ENCODE data around the gene NACA.
"Not testable (repeated sequence)": the region's sequence is repeated elsewhere in the genome, so short reads cannot be mapped to it uniquely, and the experiment has no call there.

NACA gene

DNA sequence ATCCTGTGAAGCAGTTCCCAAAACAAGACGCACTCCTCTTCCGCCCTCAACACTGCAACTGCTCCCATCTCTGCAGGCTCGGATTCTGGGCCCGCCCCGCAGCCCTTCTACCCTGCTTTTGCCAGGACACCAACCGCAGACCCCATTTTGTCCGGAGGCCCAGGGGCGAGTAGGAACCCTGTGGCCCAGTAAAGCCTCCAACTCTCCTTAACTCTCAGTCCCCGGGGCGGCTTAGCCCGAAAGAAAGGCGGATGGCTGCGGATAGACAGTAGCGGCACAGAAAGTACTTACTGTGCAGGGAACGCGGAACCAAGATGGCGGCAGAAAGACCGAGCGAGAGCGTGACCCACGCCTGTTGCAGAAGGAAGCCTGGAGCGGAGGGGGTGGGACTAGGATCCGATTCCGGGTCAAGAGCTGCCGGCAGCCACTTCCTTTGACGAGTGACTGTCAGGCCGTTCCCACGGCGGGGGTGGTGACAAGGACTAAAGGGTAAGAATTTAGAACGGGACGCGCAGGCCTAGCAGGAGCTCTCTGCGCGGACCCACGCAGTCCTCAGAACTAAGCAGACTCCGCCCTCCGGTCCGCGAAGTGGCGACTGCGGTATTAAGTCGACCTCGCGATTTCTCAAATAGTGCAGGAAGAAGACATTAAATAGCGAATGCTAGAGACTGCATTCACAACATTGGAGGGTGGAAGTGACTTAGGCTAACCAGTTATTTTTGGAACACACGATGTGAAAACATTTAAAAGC lies at the start of gene NACA:
Gene NACA (minus strand): TSS at position 328 of the 751 bp plus-strand sequence. CDS start 778 bp downstream, outside the sequence.
- peak; percentile 99 for DNase-seq

DNA sequence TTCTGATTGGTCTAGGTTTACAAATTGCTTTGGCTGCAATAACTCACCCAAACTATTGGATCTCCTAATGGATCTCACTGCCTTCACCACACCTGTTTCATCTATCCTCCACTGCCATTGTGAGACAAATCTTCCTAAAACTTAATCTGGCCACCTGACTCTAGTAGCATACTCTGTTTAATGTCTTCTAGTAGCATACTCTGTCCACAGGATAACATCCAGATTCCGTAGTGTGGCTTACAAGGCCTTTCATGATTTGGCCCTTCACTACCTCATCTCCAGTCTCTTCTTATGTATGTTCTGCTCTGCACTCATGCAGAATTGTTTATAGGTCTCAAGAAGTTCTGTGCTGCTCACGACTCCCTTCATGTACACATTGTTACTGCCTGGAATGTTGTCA lies 48.0 kb upstream of the NACA start:
- DNase-seq: no peak

DNA sequence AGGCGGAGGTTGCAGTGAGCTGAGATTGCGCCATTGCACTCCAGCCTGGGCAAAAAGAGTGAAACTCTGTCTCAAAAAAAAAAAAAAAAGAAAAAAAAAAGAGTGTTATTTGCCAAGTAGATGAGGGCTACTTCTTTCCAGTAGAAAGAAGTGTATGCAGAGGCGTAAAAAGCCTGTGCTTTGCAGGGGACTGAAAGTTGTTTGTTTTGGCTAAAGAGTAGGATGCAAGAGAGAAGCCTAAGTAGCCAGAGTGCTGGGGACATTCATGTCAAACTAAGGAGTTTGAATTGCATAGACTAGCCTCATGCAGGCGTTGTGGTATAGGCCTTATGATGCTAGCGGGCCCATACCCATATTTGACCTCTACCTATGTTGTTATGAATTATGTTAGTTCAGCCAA lies 47.5 kb upstream of the NACA start:
- DNase-seq: no peak

DNA sequence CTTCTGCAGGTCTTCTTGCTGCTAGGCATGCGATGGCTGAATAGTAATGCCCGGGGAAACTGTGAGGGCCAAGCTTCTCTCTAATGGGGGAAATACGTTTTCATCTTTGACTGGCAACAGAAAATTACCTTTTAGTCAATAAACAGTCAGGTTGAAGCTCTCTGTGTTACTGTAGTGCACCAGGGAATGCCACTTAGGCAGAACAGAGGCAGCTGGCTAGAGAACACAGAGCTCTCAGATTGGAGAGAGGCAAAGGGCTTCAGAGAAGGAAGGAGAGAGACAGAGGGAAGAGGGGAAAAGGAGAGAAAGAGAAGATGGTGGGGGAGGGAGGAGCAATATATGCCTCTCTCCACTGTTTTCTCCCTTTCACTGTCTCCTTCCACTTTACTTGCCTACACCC lies 44.8 kb upstream of the NACA start:
- no peak for DNase-seq

DNA sequence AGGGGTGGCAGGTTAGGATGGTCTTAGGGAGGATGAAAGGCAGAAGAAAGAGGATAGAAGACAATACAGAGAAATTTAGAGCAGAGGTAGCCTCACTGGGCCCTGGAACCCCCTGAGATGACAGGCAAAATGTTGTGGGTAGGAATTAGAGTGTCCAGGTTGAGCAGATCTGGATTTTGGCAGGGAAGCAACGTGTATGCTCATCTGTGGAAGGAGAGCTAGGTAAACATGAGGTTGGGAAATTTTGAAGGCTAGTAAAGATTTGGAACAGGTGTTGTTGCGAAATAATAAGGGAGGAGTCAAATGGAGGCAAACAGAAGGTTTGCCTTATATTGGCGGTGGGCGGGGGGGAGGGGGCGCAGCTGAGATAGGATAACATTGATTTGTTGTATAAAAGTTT lies 43.3 kb upstream of the NACA start:
- DNase-seq: no peak

DNA sequence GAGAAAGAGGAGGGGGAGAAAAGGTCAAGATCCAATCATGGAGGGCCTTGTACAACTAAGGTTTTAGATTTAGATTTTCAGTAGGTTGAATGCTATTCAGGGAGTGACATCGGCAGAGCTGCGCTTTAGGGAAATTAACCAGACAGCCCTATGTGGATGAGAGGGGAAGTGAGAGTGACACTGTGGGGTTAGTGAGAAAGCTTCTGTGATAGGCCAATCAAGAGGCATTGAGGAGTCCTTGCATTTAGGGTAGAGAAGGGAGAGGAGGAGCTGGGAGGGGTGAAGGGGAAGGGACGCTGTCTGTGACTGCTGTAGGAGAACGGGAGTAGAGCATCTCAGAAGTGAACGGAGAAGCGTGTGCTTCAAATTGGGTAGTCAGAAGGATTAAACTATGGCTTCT lies 41.4 kb upstream of the NACA start:
- DNase-seq: no peak

DNA sequence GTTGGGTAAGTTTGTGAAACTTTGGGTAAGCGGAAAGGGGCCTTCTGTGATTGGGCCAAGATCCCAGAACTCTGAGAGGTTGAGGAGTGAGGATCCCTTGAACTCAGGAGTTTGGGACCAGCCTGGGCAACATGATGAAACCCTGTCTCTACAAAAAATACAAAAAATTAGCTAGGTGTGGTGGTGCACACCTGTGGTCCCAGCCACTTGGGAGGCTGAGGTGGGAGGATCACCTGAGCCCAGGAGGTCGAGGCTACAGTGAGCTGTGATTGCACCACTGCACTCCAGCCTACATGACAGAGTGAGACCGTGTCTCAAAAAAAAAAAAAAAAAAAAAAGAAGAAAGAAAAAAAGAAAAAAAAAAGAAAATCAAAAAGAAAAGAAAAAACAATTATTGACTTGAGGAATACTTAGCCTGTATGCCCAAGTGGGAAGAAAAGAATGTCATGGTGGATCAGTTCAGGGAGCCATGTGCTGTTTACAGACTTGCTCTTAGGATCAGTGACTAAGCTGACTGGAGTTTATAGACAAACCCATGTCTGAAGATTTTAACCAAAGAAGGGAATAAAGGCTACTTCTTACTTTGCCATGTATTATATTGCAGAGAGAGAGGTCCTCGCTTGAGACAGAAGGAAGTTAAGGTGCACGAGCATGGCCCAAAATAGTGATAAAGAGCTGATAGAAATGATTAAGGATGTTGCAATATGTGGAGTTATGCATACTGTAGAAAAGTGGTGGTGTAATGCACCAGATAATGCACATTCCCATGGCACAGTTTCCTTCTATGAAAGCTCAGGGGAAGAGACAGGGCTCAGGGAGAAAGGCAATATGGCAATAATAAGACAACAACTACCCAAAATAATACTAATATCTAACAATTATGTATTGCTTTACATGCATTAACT lies 38.9 kb upstream of the NACA start:
- no peak for DNase-seq

DNA sequence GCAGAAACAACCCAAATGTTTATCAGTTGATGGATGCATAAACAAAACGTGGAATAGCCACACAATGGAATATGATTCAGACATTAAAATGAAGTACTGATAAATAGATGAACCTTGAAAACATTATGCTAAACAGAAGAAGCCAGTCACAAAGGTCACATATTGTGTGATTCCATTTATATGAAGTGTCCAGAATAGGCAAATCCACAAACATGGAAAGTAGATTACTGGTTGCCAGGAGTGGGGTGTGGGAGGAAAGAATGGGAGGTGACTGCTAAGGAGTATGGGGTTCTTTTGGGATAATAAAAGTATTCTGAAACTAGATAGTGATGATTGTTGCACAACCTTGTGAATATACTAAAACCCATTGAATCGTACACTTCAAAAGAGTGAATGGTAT lies 36.7 kb upstream of the NACA start:
- DNase-seq: no peak

DNA sequence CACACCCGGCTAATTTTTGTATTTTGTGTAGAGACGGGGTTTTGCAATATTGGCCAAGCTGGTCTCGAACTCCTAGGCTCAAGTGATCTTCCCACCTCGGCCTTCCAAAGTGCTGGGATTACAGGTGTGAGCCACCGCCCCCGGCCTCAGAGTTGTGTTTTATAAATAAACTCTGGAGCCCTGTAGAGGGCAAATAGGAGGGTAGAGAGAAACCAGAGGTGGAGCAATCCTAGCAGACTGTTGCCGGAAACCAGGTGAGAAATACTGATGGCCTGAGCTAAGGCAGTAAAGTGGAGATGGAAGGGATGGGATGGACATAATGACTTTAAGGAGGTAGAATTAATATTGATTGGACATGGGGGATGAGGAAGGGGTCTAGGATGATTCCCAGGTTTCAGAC lies 35.4 kb upstream of the NACA start:
- DNase-seq: no peak

DNA sequence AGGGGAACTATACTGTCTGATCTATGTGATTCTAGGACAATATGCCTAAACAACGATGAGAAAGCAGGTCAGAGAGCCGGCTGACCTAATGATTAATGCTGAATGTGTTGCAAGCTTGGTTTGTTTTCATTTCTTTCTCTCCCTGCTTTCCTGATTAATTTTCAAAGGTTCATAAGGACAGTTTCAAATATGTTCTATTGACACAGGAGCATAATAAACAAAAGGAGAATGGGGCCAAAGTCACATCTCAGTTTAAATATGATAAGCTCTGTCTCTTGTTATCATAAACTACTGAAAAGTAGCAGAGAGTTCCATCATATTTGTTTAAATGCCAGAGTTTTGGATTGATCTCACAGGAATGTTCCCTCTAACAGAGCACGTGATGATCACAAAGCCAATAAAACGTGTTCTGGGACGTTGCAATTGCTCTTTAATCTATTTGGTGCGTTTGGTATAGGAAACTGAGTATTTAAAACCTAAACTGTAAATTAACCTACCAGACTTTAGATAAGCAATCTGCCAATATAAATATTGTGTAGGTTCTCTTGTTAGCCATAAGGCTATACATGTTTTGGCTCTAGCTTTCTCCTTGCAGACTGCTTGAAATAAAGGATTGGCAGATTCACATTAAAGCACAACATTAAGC lies 34.3 kb upstream of the NACA start:
- DNase-seq: no peak

DNA sequence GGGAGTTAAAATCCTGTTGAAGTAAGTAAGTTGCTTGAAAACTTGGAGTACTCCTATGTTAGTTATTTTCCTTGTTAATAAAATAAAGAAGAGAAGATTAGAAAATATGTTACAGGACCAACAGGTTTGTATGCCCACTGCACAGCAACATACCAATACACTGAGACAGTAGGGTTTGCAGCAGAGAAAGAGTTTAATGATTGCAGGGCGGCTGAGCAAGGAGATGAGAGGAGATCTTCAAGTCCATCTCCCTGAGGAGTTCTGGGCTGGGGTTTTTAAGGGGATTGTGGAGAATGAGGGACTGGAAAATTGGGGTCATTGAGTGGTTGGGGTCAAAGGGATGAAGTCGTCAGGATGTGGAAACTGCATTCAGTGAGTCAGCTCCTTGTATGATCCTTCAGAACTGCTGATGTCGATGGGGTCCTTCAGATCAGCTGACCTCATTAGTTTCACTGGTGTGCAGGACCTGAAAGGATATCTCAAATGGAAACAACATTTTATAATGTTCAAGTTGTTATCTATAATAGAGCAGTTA lies 33.7 kb upstream of the NACA start:
- no peak for DNase-seq

DNA sequence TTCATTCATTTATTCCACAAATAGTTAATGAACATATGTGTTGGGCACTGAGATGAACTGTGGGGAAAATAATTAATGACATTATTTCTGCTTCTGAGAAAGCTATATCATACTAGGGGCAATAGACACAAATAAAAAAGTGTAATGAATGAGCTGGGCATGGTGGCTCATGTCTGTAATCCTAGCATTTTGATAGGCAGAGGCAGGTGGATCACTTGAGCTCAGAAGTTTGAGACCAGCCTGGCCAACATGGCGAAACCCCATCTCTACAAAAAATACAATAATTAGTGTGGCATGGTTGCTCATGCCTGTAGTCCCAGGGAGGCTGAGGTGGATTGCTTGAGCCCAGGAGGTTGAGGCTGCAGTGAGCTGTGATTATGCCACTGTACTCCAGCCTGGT lies 32.9 kb upstream of the NACA start:
- not testable (repeated sequence) for DNase-seq

DNA sequence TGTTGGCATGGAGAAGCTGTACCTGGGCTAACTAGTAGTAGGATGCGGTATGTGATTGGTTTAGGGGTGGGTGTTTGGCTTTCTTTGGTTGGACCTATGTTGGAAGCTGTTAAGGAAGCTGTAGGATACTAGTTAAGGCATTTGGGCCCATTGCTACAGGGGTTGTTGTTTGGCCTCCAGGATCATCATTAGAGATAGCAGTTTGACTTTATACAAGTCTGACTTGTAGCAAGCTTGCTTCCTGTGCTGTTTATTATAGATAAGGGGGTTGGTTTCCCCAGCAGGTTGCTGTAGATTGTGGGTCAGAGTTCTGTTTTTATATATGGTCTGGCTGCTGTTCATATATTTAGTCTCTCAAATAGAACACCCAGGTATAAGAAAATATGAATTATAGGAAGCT lies 28.5 kb upstream of the NACA start:
- no peak for DNase-seq

DNA sequence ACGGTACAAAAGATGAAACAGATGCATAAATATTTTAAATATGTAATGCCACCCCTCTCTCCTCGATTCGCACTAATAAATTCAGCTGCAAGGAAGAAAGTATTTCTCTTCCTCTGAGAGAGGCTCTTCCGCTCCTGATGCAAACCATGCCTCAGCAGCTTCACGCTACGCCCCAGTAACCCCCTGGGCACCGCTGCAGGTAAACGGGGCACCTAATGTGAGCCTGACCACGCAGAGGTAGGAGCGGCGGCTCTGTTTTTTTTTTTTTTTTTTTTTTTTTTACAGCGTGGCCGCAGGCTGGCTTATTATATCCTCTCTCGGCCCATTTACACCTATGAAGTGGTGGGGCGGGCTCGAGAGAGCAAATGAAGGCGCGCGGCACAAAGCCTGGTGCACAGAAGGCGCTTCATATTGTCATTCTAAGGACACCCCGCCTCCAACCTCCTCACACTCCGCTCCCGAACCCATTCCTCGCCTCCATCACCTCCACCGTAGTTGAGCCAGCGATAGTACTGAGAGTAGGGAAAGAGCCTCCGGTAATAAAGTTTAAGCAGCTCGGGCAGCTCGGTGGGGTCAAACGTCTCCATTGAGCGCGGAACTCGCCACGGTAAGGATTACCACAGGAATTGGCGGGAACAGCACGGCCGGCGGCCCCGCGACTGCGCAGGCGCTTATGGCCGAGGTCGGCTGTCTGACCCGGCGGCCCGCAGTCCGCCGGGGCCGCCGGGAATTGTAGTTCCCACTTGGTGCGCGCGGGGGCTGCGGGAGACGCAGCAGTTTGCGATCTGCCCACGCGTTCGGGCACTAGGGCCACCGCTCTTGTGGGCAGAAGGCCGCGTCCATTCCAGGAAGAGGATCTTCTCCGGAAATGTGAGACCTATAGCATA lies 26.9 kb upstream of the NACA start, which contains the start of gene PRIM1:
Gene PRIM1 (minus strand): TSS at position 612 of the 887 bp plus-strand sequence. CDS start 25 bp downstream, at position 587.
- peak; percentile 94 for DNase-seq

DNA sequence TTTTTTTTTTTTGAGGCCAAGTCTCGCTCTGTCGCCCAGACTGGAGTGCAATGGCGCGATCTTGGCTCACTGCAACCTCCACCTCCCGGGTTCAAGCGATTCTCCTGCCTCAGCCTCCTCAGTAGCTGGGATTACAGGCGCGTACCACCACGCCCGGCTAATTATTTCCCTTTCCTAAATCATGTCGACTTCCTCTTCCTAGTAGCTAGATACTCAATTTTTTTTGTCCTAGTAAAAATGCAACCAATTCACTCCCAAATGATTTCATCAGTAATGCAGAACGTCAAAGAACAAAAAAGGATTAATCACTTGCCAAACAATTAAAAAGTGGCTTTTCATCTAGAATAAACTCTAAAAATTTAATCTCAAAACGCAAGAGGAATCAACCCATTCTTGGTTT lies 25.5 kb upstream of the NACA start:
- not testable (repeated sequence) for DNase-seq

DNA sequence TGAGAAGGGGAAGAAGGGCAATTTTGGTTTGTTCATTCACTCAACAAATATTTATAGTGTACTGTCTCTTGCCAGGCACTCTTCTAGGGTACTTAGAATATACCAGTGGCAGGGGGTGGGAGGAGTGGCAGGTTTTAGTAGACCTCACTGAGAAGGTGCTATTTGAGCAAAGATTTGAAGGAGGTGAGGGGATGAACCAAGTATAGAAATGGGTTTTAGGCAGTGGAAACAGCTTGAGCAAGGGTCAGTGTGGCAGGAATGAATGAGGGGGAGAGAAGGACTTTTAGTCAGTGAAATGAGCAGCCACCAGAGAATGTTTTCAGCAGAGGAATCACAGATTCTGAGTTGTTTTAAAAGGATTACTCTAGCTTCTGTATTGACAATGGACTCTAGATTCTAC lies 24.8 kb upstream of the NACA start:
- no peak for DNase-seq

DNA sequence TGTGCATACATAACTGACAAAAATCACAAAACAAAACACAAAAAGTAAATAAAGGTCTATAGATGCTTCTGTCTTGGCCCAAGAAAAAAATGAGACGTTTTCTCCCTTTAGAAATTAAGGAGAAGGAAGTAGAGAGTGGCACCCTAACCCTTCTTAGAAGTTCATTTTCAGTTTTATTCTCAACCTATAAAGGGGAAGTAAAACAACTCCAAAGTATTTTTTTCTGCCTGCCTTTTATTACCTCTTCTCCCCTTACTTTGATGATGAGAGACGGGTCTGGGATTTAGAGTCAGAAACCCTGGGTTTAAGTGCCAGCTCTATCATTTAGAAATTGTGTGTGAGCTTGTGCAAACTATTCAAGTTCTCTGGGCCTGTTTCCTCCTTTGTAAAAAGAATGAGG lies 24.3 kb upstream of the NACA start:
- DNase-seq: no peak

DNA sequence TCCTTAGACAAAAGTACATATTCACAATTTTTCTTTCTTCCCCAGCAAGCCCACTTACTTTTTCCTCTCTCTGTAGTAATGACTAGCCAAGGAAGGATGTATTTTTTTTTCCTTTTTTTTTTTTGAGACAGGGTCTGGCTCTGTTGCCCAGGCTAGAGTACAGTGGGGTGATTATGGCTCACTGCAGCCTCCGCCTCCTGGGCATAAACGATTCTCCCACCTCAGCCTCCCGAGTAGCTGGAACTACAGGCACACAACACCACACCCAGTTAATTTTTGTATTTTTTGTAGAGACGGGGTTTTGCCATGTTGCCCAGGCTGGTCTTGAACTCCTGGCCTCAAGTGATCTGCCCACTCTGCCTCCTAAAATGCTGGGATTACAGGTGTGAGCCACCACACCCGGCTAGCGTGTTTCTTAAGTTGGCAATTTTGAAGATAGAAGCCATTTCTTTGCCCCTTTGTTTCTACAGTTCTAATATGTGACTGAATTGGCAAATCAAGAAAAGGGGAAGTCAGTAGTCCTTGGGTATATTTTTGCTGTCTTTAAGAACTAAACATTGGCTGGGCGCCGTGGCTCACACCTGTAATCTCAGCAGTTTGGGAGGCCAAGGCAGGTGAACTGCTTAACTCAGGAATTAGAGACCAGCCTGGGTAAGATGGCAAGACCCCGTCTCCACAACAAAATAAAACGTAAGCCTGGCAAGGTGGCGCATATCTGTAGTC lies 3.2 kb upstream of the NACA start:
- no peak for DNase-seq

DNA sequence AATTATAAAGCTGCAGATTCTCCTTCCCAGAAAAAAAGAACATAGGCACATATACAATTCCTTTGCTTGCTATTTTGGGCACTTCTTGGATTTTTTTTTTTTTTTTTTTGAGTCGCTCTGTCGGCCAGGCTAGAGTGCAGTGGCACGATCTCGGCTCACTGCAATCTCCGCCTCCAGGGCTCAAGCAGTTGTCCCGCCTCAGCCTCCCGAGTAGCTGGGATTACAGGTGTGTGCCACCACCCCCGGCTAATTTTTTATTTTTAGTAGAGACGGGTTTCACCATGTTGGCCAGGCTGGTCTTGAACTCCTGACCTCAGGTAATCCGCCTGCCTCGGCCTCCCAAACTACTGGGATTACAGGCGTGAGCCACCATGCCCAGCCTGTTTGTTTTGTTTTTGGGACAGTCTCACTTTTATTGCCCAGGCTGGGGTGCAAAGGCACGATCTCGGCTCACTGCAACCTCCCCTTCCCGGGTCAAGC lies 1.1 kb upstream of the NACA start:
- not testable (repeated sequence) for DNase-seq

DNA sequence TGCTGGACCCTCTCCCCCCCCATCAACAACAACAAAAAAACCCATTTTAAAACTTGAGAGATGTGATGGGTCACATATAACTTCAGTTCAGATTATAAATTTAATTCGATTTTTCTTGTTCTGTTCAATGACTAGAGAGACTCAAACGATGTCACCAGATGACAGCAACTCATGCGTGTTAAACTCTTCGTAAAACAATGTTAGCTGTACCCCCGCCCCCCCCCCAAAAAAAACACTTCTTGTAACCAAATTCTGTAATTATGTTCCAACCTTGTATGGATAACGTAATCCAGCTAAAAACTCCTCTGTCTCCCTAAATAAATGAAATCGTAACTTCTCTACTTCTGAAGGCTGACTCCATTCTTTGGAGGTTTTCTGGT lies 614 bp upstream of the NACA start:
- no peak for DNase-seq

DNA sequence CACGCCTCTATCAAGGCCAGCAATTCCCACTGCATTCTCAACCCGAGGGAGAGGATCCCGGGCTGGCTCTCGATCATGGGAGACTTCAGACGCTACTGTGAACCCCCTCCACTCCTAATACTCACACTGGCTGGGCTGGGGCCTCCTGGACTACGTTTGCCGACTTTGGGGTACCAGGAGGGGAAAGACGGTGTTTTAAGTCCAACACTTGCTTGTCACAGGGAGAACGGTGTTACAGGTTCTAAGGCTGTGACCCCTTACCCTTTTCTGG lies 463 bp downstream of the NACA start:
- no peak for DNase-seq
